ENCODE results near the gene SERPINA6.

GRCh38 chr14:94368956-94369355, 45.8 kb upstream of the SERPINA6 start:
- TF ChIP-seq CTCF (IDR thresholded peaks at IDR 0.05) (no peak), POLR2AphosphoS5 (IDR thresholded peaks at IDR 0.05) (no peak), POLR2A (IDR thresholded peaks at IDR 0.05) (no peak), EP300 (IDR thresholded peaks at IDR 0.05) (no peak)

Measured in stomach (tissue), 4 donors.